CD4-positive, alpha-beta memory T cell (primary cell): Measurements from ENCODE around the gene NAA80. TPM values are rescaled to one million over a fixed set of nuclear protein-coding genes. Genes with fewer than 3 reads are reported as not detected.
A peak's percentile ranks its signal among the peaks of the same experiment; 100 is the strongest.

Experiments
- CTCF ChIA-PET: fragments of 350-600 bp; sonication (Branson Sonifier 250); formaldehyde crosslinking; loops from one replicate; lab custom pipeline; 2021; ENCODE audit warnings: inconsistent platforms; ENCODE audit not compliant: partially characterized antibody; lab: Charles Lee
- POLR2A ChIA-PET: fragments of 350-600 bp; sonication (Branson Sonifier 250); formaldehyde crosslinking; loops from one replicate; lab custom pipeline; 2021; ENCODE audit not compliant: partially characterized antibody; lab: Charles Lee
- DNase-seq, 5 donors: peaks; one replicate each; pipeline versions ENCODE4 v3.0.0 to v3.0.0-alpha.2; 2020 to 2022; ENCODE audit warnings: mixed read lengths in 1 of 5
- H3K27ac ChIP-seq: one replicate; pipeline ENCODE4 v1.7.0; 2013; ENCODE audit warnings: low read depth, low read length
- H3K27me3 ChIP-seq: 2 replicates; pipeline ENCODE4 v1.7.0; 2013; ENCODE audit warnings: mild to moderate bottlenecking, low read length, moderate library complexity; ENCODE audit not compliant: insufficient read depth
- H3K36me3 ChIP-seq: 2 replicates; pipeline ENCODE4 v1.7.0; 2013; ENCODE audit warnings: mild to moderate bottlenecking, low read length, moderate library complexity; ENCODE audit not compliant: insufficient read depth
- H3K4me1 ChIP-seq: 2 replicates; pipeline ENCODE4 v1.7.0; 2013; ENCODE audit warnings: mild to moderate bottlenecking, low read length, moderate library complexity; ENCODE audit not compliant: insufficient read depth
- H3K4me3 ChIP-seq, 2 donors: one replicate each; pipeline ENCODE4 v1.7.0; 2013; ENCODE audit warnings: low read length in 2 of 2, mild to moderate bottlenecking in 1 of 2
- H3K9me3 ChIP-seq, 2 donors: one replicate each; pipeline ENCODE4 v1.7.0; 2013; ENCODE audit warnings: low read length in 2 of 2, control low read depth in 1 of 2; ENCODE audit not compliant: control insufficient read depth in 1 of 2
- H3K27ac Mint-ChIP-seq, 7 donors: one replicate each; pipeline ENCODE4 v1.8.0; 2020 to 2021; ENCODE audit warnings: mixed read lengths in 7 of 7, mild to moderate bottlenecking in 6 of 7, inconsistent platforms in 3 of 7, moderate library complexity in 3 of 7
- H3K27me3 Mint-ChIP-seq, 2 donors: one replicate each; pipeline ENCODE4 v1.8.0; 2020 to 2021; ENCODE audit warnings: mixed read lengths in 2 of 2
- H3K36me3 Mint-ChIP-seq, 2 donors: one replicate each; pipeline ENCODE4 v1.8.0; 2020 to 2021; ENCODE audit warnings: mixed read lengths in 2 of 2, inconsistent platforms in 1 of 2, mild to moderate bottlenecking in 1 of 2
- H3K4me1 Mint-ChIP-seq, 4 donors: one replicate each; pipeline ENCODE4 v1.8.0; 2020 to 2021; ENCODE audit warnings: mixed read lengths in 4 of 4, mild to moderate bottlenecking in 1 of 4
- H3K4me3 Mint-ChIP-seq, 8 donors: one replicate each; pipeline ENCODE4 v1.8.0; 2020 to 2021; ENCODE audit warnings: mixed read lengths in 8 of 8, mild to moderate bottlenecking in 7 of 8, moderate library complexity in 6 of 8, inconsistent platforms in 3 of 8
- H3K9me3 Mint-ChIP-seq, 8 donors: one replicate each; pipeline ENCODE4 v1.8.0; 2020 to 2021; ENCODE audit warnings: mixed read lengths in 8 of 8, mild to moderate bottlenecking in 5 of 8, inconsistent platforms in 3 of 8, moderate library complexity in 1 of 8
- intact Hi-C: fragments of 100-400 bp; cut with micrococcal nuclease; formaldehyde crosslinking; loops from one replicate; pipeline ENCODE4 v1.15.1; 2023
- polyA plus RNA-seq, 2 donors: library from polyadenylated mRNA; unstranded; fragments of 300-500 nt; fragmentation: Illumina TruSeq; gene quantifications; one replicate each; pipeline ENCODE4 v1.2.3, GENCODE V29; 2021
- total RNA-seq, 2 experiments: library from RNA; stranded (reverse); gene quantifications; one replicate each; pipeline ENCODE4 v1.2.3, GENCODE V29; 2021

NAA80 gene
- total and polyA plus RNA-seq, 4 experiments from 2014 or later, result 16.7 to 33.7 (median 31.7) TPM

GRCh38 chr3:50304601-50305000, 5.4 kb upstream of the NAA80 start:
- Mint-ChIP-seq H3K9me3 (no peaks in the 10 kb centered on the region), H3K27ac (peak overlapping the region in 4 of 7 donors; percentile 7 to 57 (median 30)), H3K27me3 (no peaks in the 10 kb centered on the region), H3K36me3 (no peaks in the 10 kb centered on the region), H3K4me3 (no peak overlapping the region), H3K4me1 (peaks cover 11 to 16% (median 14%) of the 10 kb centered on the region in 4 donors)
- Histone ChIP-seq H3K9me3 (no peaks in the 10 kb centered on the region), H3K4me3 (no peak overlapping the region), H3K27ac (no peak overlapping the region), H3K27me3 (no peaks in the 10 kb centered on the region), H3K36me3 (no peaks in the 10 kb centered on the region), H3K4me1 (peaks cover 12% of the 10 kb centered on the region)
- CTCF ChIA-PET, result no interaction called here
- POLR2A ChIA-PET, result no interaction called here
- intact Hi-C loops, result no loop called here
- peak in 1 of 5 donors; percentile 8 for DNase-seq

- Mint-ChIP-seq H3K27me3 (no peaks in the 10 kb centered on the region), H3K4me3 (no peak within 1 kb of the TSS), H3K9me3 (no peaks in the 10 kb centered on the region), H3K36me3 (peaks cover 0 to 7% of the 10 kb centered on the region in 2 donors), H3K27ac (no peak within 1 kb of the TSS), H3K4me1 (peaks cover 12 to 29% (median 18%) of the 10 kb centered on the region in 4 donors)
- intact Hi-C loops, result no loop called here
- Histone ChIP-seq H3K4me1 (peaks cover 18% of the 10 kb centered on the region), H3K27ac (no peak within 1 kb of the TSS), H3K4me3 (no peak within 1 kb of the TSS), H3K27me3 (no peaks in the 10 kb centered on the region), H3K36me3 (no peaks in the 10 kb centered on the region), H3K9me3 (no peaks in the 10 kb centered on the region)
- DNase-seq, result peak in 1 of 5 donors; percentile 31
- CTCF ChIA-PET, result interaction anchor here (1.0 kb wide), 1 partner anchor 34 kb away, joined by 3 read pairs; no protein-coding TSS in a partner anchor
- POLR2A ChIA-PET, result interaction anchor here (0.9 kb wide), 1 partner anchor 35 kb away, joined by 3 read pairs; no protein-coding TSS in a partner anchor
Observed at GRCh38 chr3:50303013-50303815, 4.0 kb upstream of the NAA80 start, which contains the start of gene HYAL1. TSS of gene HYAL1 (minus strand) at chr3:50303574. CDS start at chr3:50302956, 618 bp downstream.

- Mint-ChIP-seq H3K4me3 (peak overlapping the region in 1 of 8 donors; percentile 7), H3K27ac (peak overlapping the region in 3 of 7 donors; percentile 13 to 57 (median 41))
Observed at GRCh38 chr3:50302095-50303012, 3.1 kb upstream of the NAA80 start.

GRCh38 chr3:50300681-50301254, 1.6 kb upstream of the NAA80 start:
- peak overlapping the region; percentile 95 to 100 (median 100) for H3K27ac Mint-ChIP-seq
- no peak for DNase-seq
- Histone ChIP-seq H3K27me3 (no peaks in the 10 kb centered on the region), H3K9me3 (no peaks in the 10 kb centered on the region), H3K27ac (no peak overlapping the region), H3K4me1 (peaks cover 25% of the 10 kb centered on the region), H3K36me3 (no peaks in the 10 kb centered on the region), H3K4me3 (no peak overlapping the region)
- ChIA-PET CTCF (no interaction called here), POLR2A (interaction anchor here (0.6 to 3.8 kb wide), 2 partner anchors 28 to 46 kb away, joined by 3 to 28 read pairs; partner anchors contain the start of gene TUSC2)
- H3K27me3 Mint-ChIP-seq, result no peaks in the 10 kb centered on the region
- peak overlapping the region in 6 of 8 donors; percentile 35 to 97 (median 64) for H3K4me3 Mint-ChIP-seq
- intact Hi-C loops, result no loop called here
- H3K4me1 Mint-ChIP-seq, result peaks cover 15 to 44% (median 27%) of the 10 kb centered on the region in 4 donors
- peaks cover 0 to 7% of the 10 kb centered on the region in 2 donors for H3K36me3 Mint-ChIP-seq
- no peaks in the 10 kb centered on the region for H3K9me3 Mint-ChIP-seq

More at GRCh38 chr3:50302095-50303012, 3.1 kb upstream of the NAA80 start:
- ChIA-PET CTCF (interaction anchor here (0.7 to 1.0 kb wide), 2 partner anchors 35 to 265 kb away, joined by 3 read pairs; partner anchors contain the start of gene C3orf18), POLR2A (interaction anchor here (0.9 to 1.0 kb wide), 3 partner anchors 13 to 36 kb away, joined by 3 to 4 read pairs (median 3); partner anchors contain the start of gene TUSC2)
- H3K9me3 ChIP-seq, result no peaks in the 10 kb centered on the region
- Mint-ChIP-seq H3K36me3 (peaks cover 0 to 7% of the 10 kb centered on the region in 2 donors), H3K9me3 (no peaks in the 10 kb centered on the region), H3K4me1 (peaks cover 14 to 37% (median 23%) of the 10 kb centered on the region in 4 donors), H3K27me3 (no peaks in the 10 kb centered on the region)
- no peak overlapping the region for H3K4me3 ChIP-seq
- peaks cover 25% of the 10 kb centered on the region for H3K4me1 ChIP-seq
- H3K27me3 ChIP-seq, result no peaks in the 10 kb centered on the region
- peak in 1 of 5 donors; percentile 35 for DNase-seq
- no peak overlapping the region for H3K27ac ChIP-seq
- intact Hi-C loops, result no loop called here
- no peaks in the 10 kb centered on the region for H3K36me3 ChIP-seq

GRCh38 chr3:50299929-50300680, 900 bp upstream of the NAA80 start:
- ChIA-PET POLR2A (interaction anchor here (0.6 to 9.2 kb wide), 15 partner anchors 10 to 269 kb away, joined by 3 to 178 read pairs (median 10); partner anchors contain the start of genes CYB561D2, GNAI2, HEMK1 and HYAL2), CTCF (interaction anchor here (0.9 to 3.8 kb wide), 11 partner anchors 15 to 105 kb away, joined by 3 to 37 read pairs (median 5); partner anchors contain the start of genes GNAI2, HYAL2 and TUSC2)
- H3K36me3 ChIP-seq, result no peaks in the 10 kb centered on the region
- peaks cover 25% of the 10 kb centered on the region for H3K4me1 ChIP-seq
- Mint-ChIP-seq H3K36me3 (peaks cover 0 to 7% of the 10 kb centered on the region in 2 donors), H3K9me3 (no peaks in the 10 kb centered on the region), H3K4me1 (peaks cover 15 to 47% (median 27%) of the 10 kb centered on the region in 4 donors), H3K4me3 (peak overlapping the region; percentile 95 to 100 (median 97)), H3K27me3 (no peaks in the 10 kb centered on the region), H3K27ac (peak overlapping the region; percentile 95 to 100 (median 100))
- peak in 1 of 5 donors; percentile 32 for DNase-seq
- peak overlapping the region; percentile 90 for H3K27ac ChIP-seq
- no peaks in the 10 kb centered on the region for H3K9me3 ChIP-seq
- no peaks in the 10 kb centered on the region for H3K27me3 ChIP-seq
- H3K4me3 ChIP-seq, result peak overlapping the region; percentile 57 to 64
- intact Hi-C loops, result loop anchor here (1.0 to 2.0 kb wide), 8 partner anchors 21 to 361 kb away; partner anchors contain the start of genes CYB561D2, NPRL2, TMEM115 and TUSC2

- Histone ChIP-seq H3K27me3 (no peaks in the 10 kb centered on the region), H3K9me3 (no peaks in the 10 kb centered on the region), H3K36me3 (no peaks in the 10 kb centered on the region), H3K4me1 (peaks cover 25% of the 10 kb centered on the region), H3K4me3 (peak overlapping the region; percentile 57 to 64), H3K27ac (peak overlapping the region; percentile 90)
- H3K9me3 Mint-ChIP-seq, result no peaks in the 10 kb centered on the region
- DNase-seq, result no peak
- peaks cover 12 to 47% (median 26%) of the 10 kb centered on the region in 4 donors for H3K4me1 Mint-ChIP-seq
- CTCF ChIA-PET, result interaction anchor here (0.9 to 3.8 kb wide), 12 partner anchors 15 to 105 kb away, joined by 3 to 37 read pairs (median 5); partner anchors contain the start of genes GNAI2, HYAL2 and TUSC2
- intact Hi-C loops, result loop anchor here (1.0 to 2.0 kb wide), 8 partner anchors 22 to 360 kb away; partner anchors contain the start of genes CYB561D2, NPRL2, TMEM115 and TUSC2
- peak overlapping the region; percentile 95 to 100 (median 97) for H3K4me3 Mint-ChIP-seq
- H3K27ac Mint-ChIP-seq, result peak overlapping the region; percentile 95 to 100 (median 100)
- peaks cover 0 to 7% of the 10 kb centered on the region in 2 donors for H3K36me3 Mint-ChIP-seq
- POLR2A ChIA-PET, result interaction anchor here (1.0 to 9.2 kb wide), 17 partner anchors 10 to 1090 kb away, joined by 3 to 178 read pairs (median 7); partner anchors contain the start of genes CYB561D2, GNAI2, HEMK1 and HYAL2
- H3K27me3 Mint-ChIP-seq, result no peaks in the 10 kb centered on the region
Observed at GRCh38 chr3:50299638-50299928, 378 bp upstream of the NAA80 start.
